Cardiac fibroblast (primary cell): Measurements from ENCODE around the gene TNKS1BP1.

Source experiments
- DNase-seq, 2 donors: peaks; one replicate each; pipeline versions ENCODE4 v3.0.0 to v3.0.0-alpha.2; 2010; ENCODE audit warnings: low read depth in 2 of 2
- H3K4me3 ChIP-seq, 2 donors: replicated peaks in 1 of 2; 1 replicate in 1 of 2; 2 replicates in 1 of 2; pipeline ENCODE4 v1.5.1; 2011; ENCODE audit warnings: low read depth in 2 of 2, low read length in 2 of 2, mild to moderate bottlenecking in 2 of 2, moderate library complexity in 1 of 2
- TF ChIP-seq, protein P1 (sequence below): IDR thresholded peaks from one replicate; pipeline ENCODE4 v1.5.1; 2011; ENCODE audit warnings: low read depth, mild to moderate bottlenecking, low read length, inconsistent platforms

Gene TNKS1BP1

GRCh38 chr11:57277845-57278720 is 46.7 kb downstream of the TNKS1BP1 start:
- TF ChIP-seq, protein P1, sequence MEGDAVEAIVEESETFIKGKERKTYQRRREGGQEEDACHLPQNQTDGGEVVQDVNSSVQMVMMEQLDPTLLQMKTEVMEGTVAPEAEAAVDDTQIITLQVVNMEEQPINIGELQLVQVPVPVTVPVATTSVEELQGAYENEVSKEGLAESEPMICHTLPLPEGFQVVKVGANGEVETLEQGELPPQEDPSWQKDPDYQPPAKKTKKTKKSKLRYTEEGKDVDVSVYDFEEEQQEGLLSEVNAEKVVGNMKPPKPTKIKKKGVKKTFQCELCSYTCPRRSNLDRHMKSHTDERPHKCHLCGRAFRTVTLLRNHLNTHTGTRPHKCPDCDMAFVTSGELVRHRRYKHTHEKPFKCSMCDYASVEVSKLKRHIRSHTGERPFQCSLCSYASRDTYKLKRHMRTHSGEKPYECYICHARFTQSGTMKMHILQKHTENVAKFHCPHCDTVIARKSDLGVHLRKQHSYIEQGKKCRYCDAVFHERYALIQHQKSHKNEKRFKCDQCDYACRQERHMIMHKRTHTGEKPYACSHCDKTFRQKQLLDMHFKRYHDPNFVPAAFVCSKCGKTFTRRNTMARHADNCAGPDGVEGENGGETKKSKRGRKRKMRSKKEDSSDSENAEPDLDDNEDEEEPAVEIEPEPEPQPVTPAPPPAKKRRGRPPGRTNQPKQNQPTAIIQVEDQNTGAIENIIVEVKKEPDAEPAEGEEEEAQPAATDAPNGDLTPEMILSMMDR, result peak; percentile 84
- peak; percentile 90 to 93 for DNase-seq
- H3K4me3 ChIP-seq, result peak overlapping the region in 1 of 2 donors; percentile 24

DNA sequence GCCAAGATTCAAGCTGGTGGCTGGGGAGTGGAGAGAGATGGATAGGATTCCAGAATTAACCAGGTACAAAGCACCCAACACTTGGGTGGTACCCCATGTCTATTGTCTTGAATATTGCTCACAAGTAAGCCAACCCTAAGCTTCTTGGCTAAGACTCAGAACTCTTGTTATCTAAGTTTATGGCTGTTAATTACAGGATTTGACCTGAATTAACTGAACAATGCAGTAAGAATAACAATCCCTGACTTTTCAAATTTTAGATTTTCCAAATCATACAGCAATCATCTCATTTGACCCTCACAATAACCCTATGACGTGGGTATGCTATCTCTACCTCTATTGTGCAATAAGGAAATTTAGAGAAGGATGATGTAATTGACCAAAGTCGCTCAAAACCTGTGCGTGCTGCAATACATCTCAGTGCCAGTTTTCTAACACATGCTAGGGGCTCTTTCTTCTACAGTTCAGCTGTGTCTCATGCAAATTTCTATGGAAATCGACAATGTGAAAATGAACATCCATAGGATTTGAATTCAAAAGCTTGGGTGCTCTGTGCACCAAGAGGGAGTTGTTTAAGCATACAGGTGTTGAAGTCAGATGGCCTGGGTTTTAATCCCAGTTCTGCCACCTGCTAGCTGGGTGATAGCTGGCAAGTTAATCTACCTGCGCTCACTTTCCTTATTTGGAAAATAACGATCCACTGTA is 47.6 kb downstream of the TNKS1BP1 start:
- TF ChIP-seq, protein P1, result no peak
- H3K4me3 ChIP-seq, result no peak overlapping the region
- peak; percentile 60 to 73 for DNase-seq

- TF ChIP-seq, protein P1, result no peak
- H3K4me3 ChIP-seq, result no peak overlapping the region
- no peak for DNase-seq
These were observed 48.4 kb downstream of the TNKS1BP1 start for GRCh38 chr11:57276169-57276970.

DNA sequence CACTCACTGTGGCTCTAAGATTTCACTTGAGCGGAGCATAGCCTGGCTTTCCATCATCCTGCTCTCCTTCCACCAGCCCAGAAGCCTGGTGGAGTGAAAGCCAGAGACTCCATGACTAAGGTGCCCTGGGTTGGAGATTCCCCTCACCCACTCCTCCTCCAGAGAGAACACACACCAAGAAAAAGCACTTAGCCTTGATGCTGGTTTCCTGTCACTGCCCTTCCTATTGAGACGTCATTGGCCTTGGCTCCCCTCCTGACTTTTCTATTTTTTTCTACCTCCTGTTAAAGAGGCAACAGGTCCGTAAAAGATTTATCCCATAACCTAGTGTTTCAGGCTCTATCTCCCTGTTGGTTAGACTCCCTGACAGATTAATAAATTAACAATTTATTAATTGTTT is 49.2 kb downstream of the TNKS1BP1 start:
- H3K4me3 ChIP-seq, result no peak overlapping the region
- TF ChIP-seq, protein P1, result no peak
- peak; percentile 50 to 61 for DNase-seq

DNA sequence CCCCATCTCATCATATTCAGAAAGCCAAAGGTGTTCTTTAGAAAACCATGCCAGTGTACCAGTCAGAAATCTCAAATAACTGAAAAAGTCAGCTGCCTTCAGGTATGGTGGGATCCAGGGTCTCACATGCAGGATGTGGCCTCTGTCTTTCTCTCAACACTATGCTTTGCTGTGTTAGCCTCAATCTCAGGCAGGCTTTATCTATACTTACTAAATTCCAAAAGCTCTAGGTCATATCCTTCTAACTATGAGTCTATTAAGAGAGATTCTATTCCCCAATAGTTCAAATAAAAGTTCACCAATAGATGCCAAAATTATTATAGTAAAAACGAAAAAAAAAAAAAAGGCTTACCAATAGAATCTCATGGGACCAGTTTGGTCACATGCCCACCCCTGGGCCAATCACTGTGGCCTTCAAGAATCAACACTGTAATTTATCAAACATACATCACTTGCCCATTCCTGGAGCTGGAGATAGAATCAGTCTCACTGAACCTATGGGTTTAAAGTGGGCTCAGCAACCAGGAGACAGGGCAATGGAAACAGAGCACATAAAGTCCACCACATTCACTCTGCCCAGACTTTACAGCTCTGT is 49.8 kb downstream of the TNKS1BP1 start:
- peak; percentile 35 to 41 for DNase-seq
- H3K4me3 ChIP-seq, result no peak overlapping the region
- TF ChIP-seq, protein P1, result no peak

- TF ChIP-seq, protein P1, result no peak
- H3K4me3 ChIP-seq, result no peak overlapping the region
- no peak for DNase-seq
These were observed 51.2 kb downstream of the TNKS1BP1 start for GRCh38 chr11:57273448-57274058.
